GM12878 (cell line): ENCODE results near the gene SSH2. TPM values are rescaled to one million over a fixed set of nuclear protein-coding genes. Genes with fewer than 3 reads are reported as not detected.

ENCODE experiments used
- ATAC-seq: fragments of 200-7000 bp; cut with Tn5 transposase; 3 replicates; pipeline ENCODE4 v1.9.1; 2020; ENCODE audit warnings: mild to moderate bottlenecking, moderate library complexity
- BruUV-seq: library from RNA; stranded (reverse); fragments of 400-500 nt; replicated peaks from 2 replicates; lab custom pipeline; 2021; lab: Mats Ljungman, UMichigan
- CTCF ChIA-PET: fragments of 300-600 bp; sonication (Branson Sonifier 250); formaldehyde crosslinking; extraction: SDS; loops from one replicate; lab custom pipeline; 2021; ENCODE audit warnings: inconsistent platforms; lab: Yijun Ruan, JAX
- POLR2A ChIA-PET: fragments of 350-600 bp; formaldehyde crosslinking; extraction: SDS; loops from one replicate; lab custom pipeline; 2021; ENCODE audit warnings: inconsistent platforms; lab: Charles Lee
- RAD21 ChIA-PET: fragments of 300-600 bp; sonication (Branson Sonifier 250); formaldehyde crosslinking; loops from one replicate; lab custom pipeline; 2023; ENCODE audit warnings: antibody characterized with exemption; ENCODE audit not compliant: unreplicated experiment; lab: Charles Lee
- SMC1A ChIA-PET: fragments of 300-600 bp; sonication (Branson Sonifier 250); formaldehyde crosslinking; loops from one replicate; lab custom pipeline; 2023; ENCODE audit not compliant: unreplicated experiment, uncharacterized antibody; lab: Charles Lee
- DNase-seq: peaks from one replicate; pipeline ENCODE4 v3.0.0-alpha.2; 2011; ENCODE audit warnings: low read depth, low spot score
- FAIRE-seq: peaks from 3 replicates; lab custom pipeline; 2011; peaks lifted over from hg19 to GRCh38; lab: Jason Lieb, UNC
- H2AFZ ChIP-seq: 2 replicates; pipeline ENCODE4 v1.6.0; 2011; ENCODE audit warnings: low read depth, low read length, control low read depth; ENCODE audit not compliant: control insufficient read depth
- H3K27ac ChIP-seq: 2 replicates; pipeline ENCODE4 v1.5.1; 2011; ENCODE audit warnings: control low read depth; ENCODE audit not compliant: control insufficient read depth, insufficient read depth
- H3K27me3 ChIP-seq, 2 experiments: replicated peaks in 1 of 2; 2 replicates each; pipeline versions ENCODE4 v1.6.0 to v1.6.1; 2011; ENCODE audit warnings: low read length in 1 of 2; ENCODE audit not compliant: control insufficient read depth in 2 of 2, insufficient read depth in 2 of 2
- H3K36me3 ChIP-seq, 2 experiments: 2 replicates each; pipeline ENCODE4 v1.5.1; 2011; ENCODE audit warnings: low read length in 1 of 2; ENCODE audit not compliant: control insufficient read depth in 2 of 2, insufficient read depth in 2 of 2
- H3K4me1 ChIP-seq: 2 replicates; pipeline ENCODE4 v1.6.1; 2011; ENCODE audit warnings: mild to moderate bottlenecking, low read length, moderate library complexity, mixed read lengths; ENCODE audit not compliant: control insufficient read depth, insufficient read depth
- H3K4me2 ChIP-seq: 2 replicates; pipeline ENCODE4 v1.6.0; 2011; ENCODE audit warnings: control low read depth; ENCODE audit not compliant: control insufficient read depth, insufficient read depth
- H3K4me3 ChIP-seq: fragments of 200-600 bp; sonication (generic); 2 replicates; pipeline ENCODE4 v1.5.1; 2016
- H3K79me2 ChIP-seq: 2 replicates; pipeline ENCODE4 v1.6.0; 2011; ENCODE audit warnings: low read length; ENCODE audit not compliant: control insufficient read depth, insufficient read depth
- H3K9ac ChIP-seq: 2 replicates; pipeline ENCODE4 v1.8.0; 2011; ENCODE audit warnings: low read length, control low read depth, mixed read lengths; ENCODE audit not compliant: control insufficient read depth, insufficient read depth
- H3K9me3 ChIP-seq: replicated peaks from 3 replicates; pipeline ENCODE4 v1.5.1; 2011; ENCODE audit warnings: mild to moderate bottlenecking, low read length; ENCODE audit not compliant: control insufficient read depth, insufficient read depth
- H4K20me1 ChIP-seq: 2 replicates; pipeline ENCODE4 v1.6.0; 2011; ENCODE audit not compliant: control insufficient read depth, insufficient read depth
- CREB1 ChIP-seq: IDR thresholded peaks from 2 replicates; pipeline ENCODE4 v1.6.1; 2012; ENCODE audit warnings: low read depth, mild to moderate bottlenecking, inconsistent platforms
- CREM ChIP-seq: IDR thresholded peaks from 2 replicates; pipeline ENCODE4 v1.6.1; 2014; ENCODE audit warnings: antibody characterized with exemption, low read depth
- DPF2 ChIP-seq: fragments of 450-650 bp; IDR thresholded peaks from 2 replicates; pipeline ENCODE4 v1.6.1; 2017; ENCODE audit warnings: mild to moderate bottlenecking
- GATAD2B ChIP-seq: fragments of 450-650 bp; conservative IDR thresholded peaks from 2 replicates; pipeline ENCODE4 v1.6.1; 2017; ENCODE audit warnings: low read depth, mild to moderate bottlenecking, moderate library complexity
- HCFC1 ChIP-seq: fragments of 150-350 bp; IDR thresholded peaks from 2 replicates; pipeline ENCODE4 v1.6.1; 2014; ENCODE audit warnings: low read length
- IRF4 ChIP-seq: IDR thresholded peaks from 2 replicates; pipeline ENCODE4 v1.6.1; 2011; ENCODE audit warnings: low read depth, low read length
- MEF2A ChIP-seq: IDR thresholded peaks from 2 replicates; pipeline ENCODE4 v1.6.1; 2011; ENCODE audit warnings: low read depth, mild to moderate bottlenecking, low read length, moderate library complexity; ENCODE audit not compliant: insufficient read depth
- MXI1 ChIP-seq: fragments of 150-350 bp; IDR thresholded peaks from 2 replicates; pipeline ENCODE4 v1.6.1; 2011; ENCODE audit warnings: low read depth, mild to moderate bottlenecking, inconsistent platforms, low read length, improper control_type of control experiment
- SRF ChIP-seq, 2 experiments: IDR thresholded peaks; 2 replicates each; pipeline ENCODE4 v1.6.1; 2011; ENCODE audit warnings: low read depth in 2 of 2, low read length in 2 of 2, mild to moderate bottlenecking in 1 of 2, moderate library complexity in 1 of 2
- STAT3 ChIP-seq: IDR thresholded peaks from 2 replicates; pipeline ENCODE4 v1.6.1; 2011; ENCODE audit warnings: low read depth, low read length, improper control_type of control experiment
- SUZ12 ChIP-seq: fragments of 200-600 bp; sonication (generic); IDR thresholded peaks from one replicate; pipeline ENCODE4 v1.6.1; 2018; ENCODE audit warnings: antibody characterized with exemption, mild to moderate bottlenecking; ENCODE audit not compliant: unreplicated experiment
- WGBS: methylation state at CpG from one replicate; pipeline ENCODE4 v1.1.6; 2016; ENCODE audit warnings: low lambda C conversion rate; ENCODE audit not compliant: insufficient replicate concordance, insufficient coverage; ENCODE audit errors: missing lambda C conversion rate; 5-methylcytosine and 5-hydroxymethylcytosine counted together
- in situ Hi-C: fragments of 300-500 bp; cut with MboI; formaldehyde crosslinking; loops from 9 replicates; pipeline ENCODE4 v1.14.3; 2018; ENCODE audit warnings: mixed read lengths
- intact Hi-C: fragments of 100-400 bp; cut with micrococcal nuclease; formaldehyde crosslinking; loops from one replicate; pipeline ENCODE4 v1.14.2; 2022; ENCODE audit not compliant: unreplicated experiment
- polyA plus RNA-seq, 11 experiments: library from polyadenylated mRNA; depleted of rRNA in 4 of 11; unstranded in 6 of 11; stranded (reverse) in 5 of 11; fragments of >200 nt; fragmentation: Nextera tagmentation in 4 of 11; fragmentation: Illumina TruSeq in 1 of 11; extraction: Ambion mirVana in 4 of 11; extraction: Trizol in 1 of 11; gene quantifications; 1 replicate in 1 of 11; 2 replicates in 10 of 11; pipeline versions ENCODE4 v1.2.1 to v1.2.3, GENCODE V29; 2011 to 2016; ENCODE audit warnings: inconsistent platforms in 2 of 11, missing spikeins in 2 of 11, low read depth in 1 of 11
- total RNA-seq, 4 experiments: library from RNA; depleted of rRNA in 3 of 4; stranded (reverse); fragments of >200 nt in 3 of 4; fragmentation: Illumina TruSeq in 1 of 4; extraction: Trizol in 1 of 4; gene quantifications; 2 replicates each; pipeline versions ENCODE4 v1.2.1 to v1.2.3, GENCODE V29; 2013 to 2021
- TF ChIP-seq, protein P1 (sequence below): IDR thresholded peaks from 2 replicates; pipeline ENCODE4 v1.6.1; 2012; ENCODE audit warnings: mild to moderate bottlenecking, low read depth, low read length
- TF ChIP-seq, protein P2 (sequence below), 3 experiments: IDR thresholded peaks in 2 of 3; conservative IDR thresholded peaks in 1 of 3; 2 replicates each; pipeline ENCODE4 v1.5.1; 2011; ENCODE audit warnings: low read depth in 3 of 3, low read length in 3 of 3, mild to moderate bottlenecking in 3 of 3, control low read depth in 2 of 3, moderate library complexity in 2 of 3, inconsistent platforms in 1 of 3, mixed read lengths in 1 of 3; ENCODE audit not compliant: control insufficient read depth in 2 of 3, insufficient read depth in 1 of 3; ENCODE audit errors: extremely low read depth in 1 of 3
- TF ChIP-seq, protein P3 (sequence below): IDR thresholded peaks from 2 replicates; pipeline ENCODE4 v1.6.1; 2011; ENCODE audit warnings: borderline replicate concordance, low read depth, mild to moderate bottlenecking, moderate library complexity, low read length; ENCODE audit not compliant: insufficient read depth, poor library complexity, severe bottlenecking
- TF ChIP-seq, protein P4 (sequence below): IDR thresholded peaks from 2 replicates; pipeline ENCODE4 v1.6.1; 2011; ENCODE audit warnings: low read depth, mild to moderate bottlenecking, low read length, moderate library complexity, borderline replicate concordance; ENCODE audit errors: extremely low read depth

Gene SSH2
- total and polyA plus RNA-seq, 10 of the 15 experiments (the other 5 are each of a cell fraction or from before 2014, with no cell fraction given) = 9.3 to 65.9 (median 34.0) TPM

DNA sequence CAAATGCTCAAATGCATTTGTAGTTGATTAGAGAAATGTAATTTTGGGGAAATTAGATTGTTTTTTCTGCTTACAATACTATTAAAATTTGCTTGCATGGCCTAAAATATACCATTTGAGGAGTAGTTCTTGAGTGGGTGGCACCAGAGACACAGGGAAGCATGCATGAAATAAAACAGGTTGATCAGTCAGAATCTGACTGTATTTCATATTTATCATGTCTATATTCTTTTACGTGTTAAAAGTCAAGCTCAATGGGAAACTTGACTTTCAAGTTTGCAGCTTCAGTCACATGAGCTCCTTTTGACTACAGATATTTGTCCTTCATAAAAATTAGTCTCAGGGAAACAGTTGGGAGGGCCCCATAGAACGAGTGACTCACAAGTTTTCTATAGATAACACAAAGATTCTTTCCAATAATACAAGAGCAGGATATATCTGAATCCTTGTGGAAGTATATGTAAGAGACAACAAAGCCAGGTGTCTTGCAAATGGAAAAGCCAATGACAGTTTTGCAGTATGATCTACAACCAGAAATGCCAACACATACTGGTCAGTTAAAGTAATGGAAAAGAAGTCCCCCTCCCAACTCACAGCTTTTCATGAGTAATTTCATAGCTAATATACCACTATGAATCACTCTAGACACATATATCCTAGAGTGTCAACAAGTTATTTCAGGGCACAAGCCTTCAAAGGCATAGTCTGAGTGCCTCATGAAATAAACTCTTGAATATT, 265.1 kb downstream of the SSH2 start:
- ChIA-PET SMC1A (interaction anchor here (0.7 to 2.6 kb wide), 20 partner anchors 10 to 364 kb away, joined by 3 to 21 read pairs (median 3); no protein-coding TSS in a partner anchor), POLR2A (interaction anchor here (0.7 to 2.1 kb wide), 9 partner anchors 9 to 114 kb away, joined by 3 to 10 read pairs (median 4); no protein-coding TSS in a partner anchor), RAD21 (interaction anchor here (0.7 to 2.6 kb wide), 14 partner anchors 10 to 266 kb away, joined by 3 to 21 read pairs (median 4); no protein-coding TSS in a partner anchor), CTCF (interaction anchor here (0.6 to 4.0 kb wide), 11 partner anchors 10 to 266 kb away, joined by 3 to 18 read pairs (median 5); no protein-coding TSS in a partner anchor)
- ATAC-seq (peak; percentile 60), DNase-seq (no peak), FAIRE-seq (no peak)
- Histone ChIP-seq H3K36me3 (peaks cover 5 to 40% of the 10 kb centered on the region in 2 experiments), H3K27ac (peak overlapping the region; percentile 4), H3K9ac (no peak overlapping the region), H3K27me3 (no peaks in the 10 kb centered on the region), H3K9me3 (no peaks in the 10 kb centered on the region), H4K20me1 (no peaks in the 10 kb centered on the region), H3K79me2 (no peaks in the 10 kb centered on the region), H2AFZ (no peak overlapping the region), H3K4me3 (no peak overlapping the region), H3K4me2 (no peak overlapping the region), H3K4me1 (peaks cover 8% of the 10 kb centered on the region)
- BruUV-seq = TSS peak; percentile 7
- intact Hi-C loops = no loop called here
- in situ Hi-C loops = no loop called here
- 5% methylated on average over 2 of the region's 2 CpGs for WGBS
- TF ChIP-seq MEF2A (peak; percentile 74), HCFC1 (no peak), SUZ12 (no peak), IRF4 (0 out of 2 replicates have a peak, but pooled peaks have one; percentile 12), MXI1 (no peak), CREM (peak; percentile 22; the same call in 1 of the 2 replicates), STAT3 (no peak), GATAD2B (0 out of 2 replicates have a peak, but pooled peaks have one; percentile 23), SRF (IDR thresholded peaks at IDR 0.05; ENCODE audit: low read depth in 2 of 2, low read length in 2 of 2) (no peak), DPF2 (peak; percentile 28; the same call in 1 of the 2 replicates), CREB1 (no peak)
- TF ChIP-seq, protein P1, sequence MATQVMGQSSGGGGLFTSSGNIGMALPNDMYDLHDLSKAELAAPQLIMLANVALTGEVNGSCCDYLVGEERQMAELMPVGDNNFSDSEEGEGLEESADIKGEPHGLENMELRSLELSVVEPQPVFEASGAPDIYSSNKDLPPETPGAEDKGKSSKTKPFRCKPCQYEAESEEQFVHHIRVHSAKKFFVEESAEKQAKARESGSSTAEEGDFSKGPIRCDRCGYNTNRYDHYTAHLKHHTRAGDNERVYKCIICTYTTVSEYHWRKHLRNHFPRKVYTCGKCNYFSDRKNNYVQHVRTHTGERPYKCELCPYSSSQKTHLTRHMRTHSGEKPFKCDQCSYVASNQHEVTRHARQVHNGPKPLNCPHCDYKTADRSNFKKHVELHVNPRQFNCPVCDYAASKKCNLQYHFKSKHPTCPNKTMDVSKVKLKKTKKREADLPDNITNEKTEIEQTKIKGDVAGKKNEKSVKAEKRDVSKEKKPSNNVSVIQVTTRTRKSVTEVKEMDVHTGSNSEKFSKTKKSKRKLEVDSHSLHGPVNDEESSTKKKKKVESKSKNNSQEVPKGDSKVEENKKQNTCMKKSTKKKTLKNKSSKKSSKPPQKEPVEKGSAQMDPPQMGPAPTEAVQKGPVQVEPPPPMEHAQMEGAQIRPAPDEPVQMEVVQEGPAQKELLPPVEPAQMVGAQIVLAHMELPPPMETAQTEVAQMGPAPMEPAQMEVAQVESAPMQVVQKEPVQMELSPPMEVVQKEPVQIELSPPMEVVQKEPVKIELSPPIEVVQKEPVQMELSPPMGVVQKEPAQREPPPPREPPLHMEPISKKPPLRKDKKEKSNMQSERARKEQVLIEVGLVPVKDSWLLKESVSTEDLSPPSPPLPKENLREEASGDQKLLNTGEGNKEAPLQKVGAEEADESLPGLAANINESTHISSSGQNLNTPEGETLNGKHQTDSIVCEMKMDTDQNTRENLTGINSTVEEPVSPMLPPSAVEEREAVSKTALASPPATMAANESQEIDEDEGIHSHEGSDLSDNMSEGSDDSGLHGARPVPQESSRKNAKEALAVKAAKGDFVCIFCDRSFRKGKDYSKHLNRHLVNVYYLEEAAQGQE = no peak
- TF ChIP-seq, protein P2, sequence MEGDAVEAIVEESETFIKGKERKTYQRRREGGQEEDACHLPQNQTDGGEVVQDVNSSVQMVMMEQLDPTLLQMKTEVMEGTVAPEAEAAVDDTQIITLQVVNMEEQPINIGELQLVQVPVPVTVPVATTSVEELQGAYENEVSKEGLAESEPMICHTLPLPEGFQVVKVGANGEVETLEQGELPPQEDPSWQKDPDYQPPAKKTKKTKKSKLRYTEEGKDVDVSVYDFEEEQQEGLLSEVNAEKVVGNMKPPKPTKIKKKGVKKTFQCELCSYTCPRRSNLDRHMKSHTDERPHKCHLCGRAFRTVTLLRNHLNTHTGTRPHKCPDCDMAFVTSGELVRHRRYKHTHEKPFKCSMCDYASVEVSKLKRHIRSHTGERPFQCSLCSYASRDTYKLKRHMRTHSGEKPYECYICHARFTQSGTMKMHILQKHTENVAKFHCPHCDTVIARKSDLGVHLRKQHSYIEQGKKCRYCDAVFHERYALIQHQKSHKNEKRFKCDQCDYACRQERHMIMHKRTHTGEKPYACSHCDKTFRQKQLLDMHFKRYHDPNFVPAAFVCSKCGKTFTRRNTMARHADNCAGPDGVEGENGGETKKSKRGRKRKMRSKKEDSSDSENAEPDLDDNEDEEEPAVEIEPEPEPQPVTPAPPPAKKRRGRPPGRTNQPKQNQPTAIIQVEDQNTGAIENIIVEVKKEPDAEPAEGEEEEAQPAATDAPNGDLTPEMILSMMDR (IDR thresholded peaks at IDR 0.05 in 2 of 3, conservative IDR thresholded peaks at IDR 0.05 in 1 of 3; ENCODE audit: control insufficient read depth in 2 of 3, extremely low read depth in 1 of 3, insufficient read depth in 1 of 3, low read depth in 3 of 3, low read length in 3 of 3) = no peak
- TF ChIP-seq, protein P3, sequence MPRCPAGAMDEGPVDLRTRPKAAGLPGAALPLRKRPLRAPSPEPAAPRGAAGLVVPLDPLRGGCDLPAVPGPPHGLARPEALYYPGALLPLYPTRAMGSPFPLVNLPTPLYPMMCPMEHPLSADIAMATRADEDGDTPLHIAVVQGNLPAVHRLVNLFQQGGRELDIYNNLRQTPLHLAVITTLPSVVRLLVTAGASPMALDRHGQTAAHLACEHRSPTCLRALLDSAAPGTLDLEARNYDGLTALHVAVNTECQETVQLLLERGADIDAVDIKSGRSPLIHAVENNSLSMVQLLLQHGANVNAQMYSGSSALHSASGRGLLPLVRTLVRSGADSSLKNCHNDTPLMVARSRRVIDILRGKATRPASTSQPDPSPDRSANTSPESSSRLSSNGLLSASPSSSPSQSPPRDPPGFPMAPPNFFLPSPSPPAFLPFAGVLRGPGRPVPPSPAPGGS = no peak
- TF ChIP-seq, protein P4, sequence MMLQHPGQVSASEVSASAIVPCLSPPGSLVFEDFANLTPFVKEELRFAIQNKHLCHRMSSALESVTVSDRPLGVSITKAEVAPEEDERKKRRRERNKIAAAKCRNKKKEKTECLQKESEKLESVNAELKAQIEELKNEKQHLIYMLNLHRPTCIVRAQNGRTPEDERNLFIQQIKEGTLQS = no peak
